Activated B cell treated with CpG ODN at 0.5 μM for 24 hours (primary cell): ENCODE measurements around the gene FOXJ2. TPM values are rescaled to one million over a fixed set of nuclear protein-coding genes. Genes with fewer than 3 reads are reported as not detected.
"Not testable (repeated sequence)": the region's sequence is repeated elsewhere in the genome, so short reads cannot be mapped to it uniquely, and the experiment has no call there.

Experiments
- ATAC-seq: fragments of 200-7000 bp; cut with Tn5 transposase; one replicate; pipeline ENCODE4 v1.10.0; 2021; ENCODE audit warnings: low read depth, mild to moderate bottlenecking, moderate library complexity
- CTCF ChIA-PET: fragments of 350-600 bp; sonication (Branson Sonifier 250); formaldehyde crosslinking; loops from one replicate; lab custom pipeline; 2021; ENCODE audit warnings: antibody characterized with exemption; lab: Charles Lee
- POLR2A ChIA-PET: fragments of 350-600 bp; sonication (Branson Sonifier 250); formaldehyde crosslinking; loops from one replicate; lab custom pipeline; 2021; ENCODE audit warnings: antibody characterized with exemption; lab: Charles Lee
- DNase-seq: peaks from one replicate; pipeline ENCODE4 v3.0.0; 2022
- H3K27ac Mint-ChIP-seq: one replicate; pipeline ENCODE4 v1.8.0; 2020; ENCODE audit warnings: mixed read lengths
- H3K27me3 Mint-ChIP-seq: one replicate; pipeline ENCODE4 v1.8.0; 2021; ENCODE audit warnings: mixed read lengths
- H3K36me3 Mint-ChIP-seq: one replicate; pipeline ENCODE4 v1.8.0; 2021; ENCODE audit warnings: low read depth, mixed read lengths
- H3K4me1 Mint-ChIP-seq: one replicate; pipeline ENCODE4 v1.8.0; 2021; ENCODE audit warnings: mixed read lengths
- H3K4me3 Mint-ChIP-seq: one replicate; pipeline ENCODE4 v1.8.0; 2020; ENCODE audit warnings: mild to moderate bottlenecking, mixed read lengths
- H3K9me3 Mint-ChIP-seq: one replicate; pipeline ENCODE4 v1.8.0; 2020; ENCODE audit warnings: mixed read lengths
- intact Hi-C: fragments of 100-400 bp; cut with micrococcal nuclease; formaldehyde crosslinking; loops from one replicate; pipeline ENCODE4 v1.15.1; 2024
- total RNA-seq: library from RNA; stranded (reverse); gene quantifications from 2 replicates; pipeline ENCODE4 v1.2.3, GENCODE V29; 2022
- TF ChIP-seq, protein P1 (sequence below): fragments of 200-600 bp; IDR thresholded peaks from one replicate; pipeline ENCODE4 v1.8.0; 2022; ENCODE audit warnings: antibody characterized with exemption, mild to moderate bottlenecking

The FOXJ2 gene
- total RNA-seq, 1 donor from 2014 or later: 13.6 TPM

DNA sequence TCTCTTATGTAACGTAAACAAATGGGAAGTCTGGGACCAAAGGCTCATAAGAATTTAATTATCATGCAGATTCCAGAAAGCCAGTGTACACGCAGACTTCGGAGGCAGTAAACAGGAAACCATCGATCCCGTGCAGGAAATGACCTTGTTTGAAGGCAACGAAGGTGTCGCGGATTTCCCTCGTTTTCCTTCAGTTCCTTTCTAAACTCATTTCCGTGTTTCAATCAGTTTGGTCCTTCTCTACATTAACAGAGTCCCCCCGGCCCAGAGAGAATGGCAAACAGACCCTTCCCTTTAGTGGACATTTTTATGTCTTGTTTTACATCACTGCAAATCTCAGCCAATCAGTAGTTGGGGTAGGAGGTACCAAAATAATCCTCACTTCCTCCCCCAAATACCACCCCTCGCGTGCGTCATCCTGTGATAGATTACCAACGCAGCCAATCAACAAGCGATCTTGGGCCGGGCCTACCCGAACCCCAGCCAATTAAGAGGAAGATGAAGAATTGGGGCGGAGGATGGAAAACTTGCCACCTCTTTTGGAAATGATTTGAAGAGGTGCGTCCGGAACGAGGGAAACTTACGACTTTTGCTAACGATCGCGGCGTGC, 6.1 kb upstream of the FOXJ2 start:
- intact Hi-C loops: loop anchor here (1.0 to 2.0 kb wide), 6 partner anchors 31 to 838 kb away; partner anchors contain the start of genes NECAP1 and PEX5
- Mint-ChIP-seq H3K4me1 (peaks cover 13% of the 10 kb centered on the region), H3K36me3 (peaks cover 11% of the 10 kb centered on the region), H3K27me3 (no peaks in the 10 kb centered on the region), H3K9me3 (no peaks in the 10 kb centered on the region), H3K27ac (peak overlapping the region; percentile 100), H3K4me3 (peak overlapping the region; percentile 98)
- DNase-seq: peak; percentile 80
- TF ChIP-seq, protein P1, sequence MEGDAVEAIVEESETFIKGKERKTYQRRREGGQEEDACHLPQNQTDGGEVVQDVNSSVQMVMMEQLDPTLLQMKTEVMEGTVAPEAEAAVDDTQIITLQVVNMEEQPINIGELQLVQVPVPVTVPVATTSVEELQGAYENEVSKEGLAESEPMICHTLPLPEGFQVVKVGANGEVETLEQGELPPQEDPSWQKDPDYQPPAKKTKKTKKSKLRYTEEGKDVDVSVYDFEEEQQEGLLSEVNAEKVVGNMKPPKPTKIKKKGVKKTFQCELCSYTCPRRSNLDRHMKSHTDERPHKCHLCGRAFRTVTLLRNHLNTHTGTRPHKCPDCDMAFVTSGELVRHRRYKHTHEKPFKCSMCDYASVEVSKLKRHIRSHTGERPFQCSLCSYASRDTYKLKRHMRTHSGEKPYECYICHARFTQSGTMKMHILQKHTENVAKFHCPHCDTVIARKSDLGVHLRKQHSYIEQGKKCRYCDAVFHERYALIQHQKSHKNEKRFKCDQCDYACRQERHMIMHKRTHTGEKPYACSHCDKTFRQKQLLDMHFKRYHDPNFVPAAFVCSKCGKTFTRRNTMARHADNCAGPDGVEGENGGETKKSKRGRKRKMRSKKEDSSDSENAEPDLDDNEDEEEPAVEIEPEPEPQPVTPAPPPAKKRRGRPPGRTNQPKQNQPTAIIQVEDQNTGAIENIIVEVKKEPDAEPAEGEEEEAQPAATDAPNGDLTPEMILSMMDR: no peak
- ChIA-PET CTCF (interaction anchor here (0.8 to 1.3 kb wide), 2 partner anchors 93 kb away, joined by 3 to 4 read pairs; no protein-coding TSS in a partner anchor), POLR2A (interaction anchor here (0.6 to 2.3 kb wide), 19 partner anchors 10 to 1083 kb away, joined by 3 to 21 read pairs (median 4); partner anchors contain the start of genes C12orf57, PEX5, RNU7-1 and SLC2A3)
- peak; percentile 96 for ATAC-seq

DNA sequence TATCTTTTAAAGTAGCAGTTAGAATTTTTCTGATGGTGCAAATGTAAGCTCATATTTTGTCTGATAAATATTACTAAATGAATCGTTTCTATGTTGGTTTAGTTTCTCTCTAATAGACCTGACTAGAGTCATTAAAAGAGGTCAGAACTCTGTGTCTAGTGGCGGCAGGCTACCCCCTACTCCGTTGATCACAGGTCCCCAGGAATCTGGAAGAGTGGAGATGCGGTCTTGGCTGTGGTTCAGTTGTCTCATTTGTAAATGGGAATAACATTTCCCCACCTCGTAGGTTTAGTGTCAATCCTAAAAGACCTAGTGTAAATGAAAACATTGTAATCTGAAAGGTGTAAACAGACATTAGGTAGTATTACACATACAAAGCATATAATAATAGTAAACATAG, 4.7 kb upstream of the FOXJ2 start:
- Mint-ChIP-seq H3K9me3 (no peaks in the 10 kb centered on the region), H3K27me3 (no peaks in the 10 kb centered on the region), H3K4me3 (peak overlapping the region; percentile 98), H3K27ac (peak overlapping the region; percentile 74), H3K36me3 (peaks cover 11% of the 10 kb centered on the region), H3K4me1 (peaks cover 17% of the 10 kb centered on the region)
- DNase-seq (no peak), ATAC-seq (no peak)
- ChIA-PET POLR2A (interaction anchor here (0.9 to 2.3 kb wide), 9 partner anchors 9 to 95 kb away, joined by 3 to 21 read pairs (median 6); no protein-coding TSS in a partner anchor), CTCF (interaction anchor here (0.7 to 1.4 kb wide), 3 partner anchors 51 to 94 kb away, joined by 3 to 4 read pairs (median 4); no protein-coding TSS in a partner anchor)
- intact Hi-C loops: loop anchor here (1.0 to 2.0 kb wide), 4 partner anchors 9 to 839 kb away; partner anchors contain the start of gene PEX5
- TF ChIP-seq, protein P1: no peak

DNA sequence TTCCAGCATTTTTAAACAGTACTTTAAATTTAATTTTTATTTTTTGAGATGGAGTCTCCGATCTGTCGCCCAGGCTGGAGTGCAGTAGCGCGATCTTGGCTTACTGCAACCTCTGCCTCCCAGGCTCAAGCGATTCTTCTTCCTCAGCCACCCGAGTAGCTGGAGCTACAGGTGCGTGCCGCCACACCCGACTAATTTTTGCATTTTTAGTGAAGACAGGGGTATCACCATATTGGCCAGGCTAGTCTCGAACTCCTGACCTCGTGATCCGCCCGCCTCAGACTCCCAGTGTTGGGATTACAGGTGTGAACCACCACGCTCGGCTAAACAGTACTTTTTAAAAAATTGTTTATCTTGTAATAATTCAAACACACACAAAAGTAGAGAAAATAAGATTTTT, 4.2 kb upstream of the FOXJ2 start:
- no peaks in the 10 kb centered on the region for H3K9me3 Mint-ChIP-seq
- H3K27ac Mint-ChIP-seq: no peak overlapping the region
- DNase-seq (no peak), ATAC-seq (no peak)
- peaks cover 11% of the 10 kb centered on the region for H3K36me3 Mint-ChIP-seq
- intact Hi-C loops: no loop called here
- CTCF ChIA-PET: interaction anchor here (1.4 kb wide), 1 partner anchor 50 kb away, joined by 4 read pairs; no protein-coding TSS in a partner anchor
- peaks cover 20% of the 10 kb centered on the region for H3K4me1 Mint-ChIP-seq
- no peaks in the 10 kb centered on the region for H3K27me3 Mint-ChIP-seq
- POLR2A ChIA-PET: interaction anchor here (1.7 to 2.3 kb wide), 4 partner anchors 9 to 95 kb away, joined by 9 to 21 read pairs (median 16); no protein-coding TSS in a partner anchor
- TF ChIP-seq, protein P1: no peak
- no peak overlapping the region for H3K4me3 Mint-ChIP-seq

DNA sequence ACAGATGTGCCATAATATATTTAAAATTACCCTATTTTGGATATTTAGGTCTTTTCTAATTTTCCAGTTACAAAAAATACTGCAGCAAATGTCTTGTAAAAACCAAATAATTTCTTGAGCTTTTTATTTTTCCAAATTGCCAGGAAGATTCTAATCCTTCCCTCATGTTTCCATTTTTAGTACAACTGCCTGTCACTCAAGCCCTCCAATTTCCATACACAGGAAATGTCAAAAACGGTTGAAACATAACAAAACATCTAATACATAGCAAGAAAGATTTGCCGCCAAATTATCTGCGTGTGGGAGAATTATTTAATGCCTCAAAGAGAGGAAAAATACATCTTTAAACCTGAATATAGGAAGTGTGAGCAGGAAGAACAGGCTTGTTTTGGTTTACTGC, 2.3 kb upstream of the FOXJ2 start:
- Mint-ChIP-seq H3K4me1 (peaks cover 39% of the 10 kb centered on the region), H3K27me3 (no peaks in the 10 kb centered on the region), H3K36me3 (peaks cover 11% of the 10 kb centered on the region), H3K4me3 (no peak overlapping the region), H3K9me3 (no peaks in the 10 kb centered on the region), H3K27ac (no peak overlapping the region)
- DNase-seq: no peak
- ATAC-seq: no peak
- TF ChIP-seq, protein P1: no peak
- CTCF ChIA-PET: no interaction called here
- intact Hi-C loops: loop anchor here (10.0 kb wide), 1 partner anchor 365 kb away; no protein-coding TSS in a partner anchor
- POLR2A ChIA-PET: interaction anchor here (0.7 kb wide), 1 partner anchor 1278 kb away, joined by 10 read pairs; no protein-coding TSS in a partner anchor

DNA sequence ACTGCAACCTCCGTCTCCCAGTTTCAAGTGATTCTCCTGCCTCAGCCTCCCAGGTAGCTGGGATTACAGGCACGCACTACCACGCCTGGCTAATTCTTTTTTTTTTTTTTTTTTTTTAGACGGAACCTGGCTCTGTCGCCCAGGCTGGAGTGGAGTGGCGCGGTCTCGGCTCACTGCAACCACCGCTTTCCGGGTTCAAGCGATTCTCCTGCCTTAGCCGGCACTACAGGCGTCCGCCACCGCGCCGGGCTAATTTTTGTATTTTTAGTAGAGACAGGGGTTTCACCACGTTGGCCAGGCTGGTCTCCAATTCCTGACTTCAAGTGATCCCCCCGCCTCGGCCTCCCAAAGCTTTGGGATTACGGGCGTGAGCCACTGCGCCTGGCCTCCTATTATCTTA, 1.5 kb upstream of the FOXJ2 start:
- POLR2A ChIA-PET: interaction anchor here (0.7 kb wide), 1 partner anchor 1279 kb away, joined by 10 read pairs; no protein-coding TSS in a partner anchor
- H3K27me3 Mint-ChIP-seq, ATAC-seq, DNase-seq, H3K9me3 Mint-ChIP-seq, H3K4me3 Mint-ChIP-seq, H3K27ac Mint-ChIP-seq, CTCF ChIA-PET: not testable (repeated sequence)
- Mint-ChIP-seq H3K36me3 (peaks cover 11% of the 10 kb centered on the region), H3K4me1 (peaks cover 46% of the 10 kb centered on the region)
- intact Hi-C loops: loop anchor here (10.0 kb wide), 1 partner anchor 364 kb away; no protein-coding TSS in a partner anchor
